Urinary bladder (tissue), 4 donors: ENCODE results near the gene OR1E2. TPM values are rescaled to one million over a fixed set of nuclear protein-coding genes. Genes with fewer than 3 reads are reported as not detected.
"Not testable (repeated sequence)": the region's sequence is repeated elsewhere in the genome, so short reads cannot be mapped to it uniquely, and the experiment has no call there.

Experiments used
- DNase-seq: peaks from one replicate; pipeline ENCODE4 v3.0.0-alpha.2; 2015; ENCODE audit errors: extremely low spot score
- H3K27ac ChIP-seq: one replicate; pipeline ENCODE4 v1.5.1; 2013; ENCODE audit warnings: low read depth, mild to moderate bottlenecking, moderate library complexity
- H3K36me3 ChIP-seq: one replicate; pipeline ENCODE4 v1.6.1; 2013; ENCODE audit warnings: mild to moderate bottlenecking, moderate library complexity; ENCODE audit not compliant: insufficient read depth
- H3K4me1 ChIP-seq: one replicate; pipeline ENCODE4 v1.6.1; 2013; ENCODE audit warnings: mild to moderate bottlenecking, moderate library complexity; ENCODE audit not compliant: insufficient read depth
- H3K4me3 ChIP-seq: one replicate; pipeline ENCODE4 v1.5.1; 2013; ENCODE audit warnings: low read depth, low read length
- WGBS: extraction: QIAGEN DNeasy Blood & Tissue Kit; methylation state at CpG from one replicate; pipeline ENCODE4 v1.1.7; 2013; 5-methylcytosine and 5-hydroxymethylcytosine counted together
- polyA plus RNA-seq: library from polyadenylated mRNA; stranded (reverse); fragments of 200-250 nt; gene quantifications from one replicate; pipeline ENCODE4 v1.2.3, GENCODE V29; 2013
- total RNA-seq: library from RNA; depleted of rRNA; stranded (reverse); fragments of >200 nt; gene quantifications from one replicate; pipeline ENCODE4 v1.2.3, GENCODE V29; 2014
- donor health status: healthy with polysubstance abuse.
- donor health status: healthy.

OR1E2 gene, protein sequence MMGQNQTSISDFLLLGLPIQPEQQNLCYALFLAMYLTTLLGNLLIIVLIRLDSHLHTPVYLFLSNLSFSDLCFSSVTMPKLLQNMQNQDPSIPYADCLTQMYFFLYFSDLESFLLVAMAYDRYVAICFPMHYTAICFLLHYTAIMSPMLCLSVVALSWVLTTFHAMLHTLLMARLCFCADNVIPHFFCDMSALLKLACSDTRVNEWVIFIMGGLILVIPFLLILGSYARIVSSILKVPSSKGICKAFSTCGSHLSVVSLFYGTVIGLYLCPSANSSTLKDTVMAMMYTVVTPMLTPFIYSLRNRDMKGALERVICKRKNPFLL
- not detected for total RNA-seq
- polyA plus RNA-seq: not detected

DNA sequence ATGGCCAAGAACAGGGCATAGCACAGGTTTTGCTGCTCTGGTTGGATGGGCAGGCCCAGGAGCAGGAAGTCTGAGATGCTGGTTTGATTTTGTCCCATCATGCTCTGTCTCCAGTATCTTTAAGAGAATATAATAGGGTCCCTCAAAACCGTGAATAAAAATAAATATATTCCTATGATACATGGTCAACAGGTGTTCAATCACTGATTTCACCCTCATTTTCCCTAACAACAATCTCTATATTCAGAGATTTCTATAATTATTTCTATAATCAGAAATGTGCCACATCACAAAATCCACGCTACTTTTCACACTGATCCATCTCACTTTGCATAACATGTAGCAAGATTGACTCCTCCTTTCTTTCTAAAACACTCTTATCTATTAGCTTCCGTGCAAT is at the start of gene OR1E2:
Gene OR1E2, minus strand, starts transcription at position 101 of the 400 bp plus-strand sequence. Its CDS starts 0 bp downstream, at position 101.
- Histone ChIP-seq H3K27ac (no peak within 1 kb of the TSS), H3K4me1 (no peaks in the 10 kb centered on the region), H3K36me3 (no peaks in the 10 kb centered on the region), H3K4me3 (no peak within 1 kb of the TSS)
- 78% methylated on average over 3 of the region's 3 CpGs for WGBS
- DNase-seq: no peak

DNA sequence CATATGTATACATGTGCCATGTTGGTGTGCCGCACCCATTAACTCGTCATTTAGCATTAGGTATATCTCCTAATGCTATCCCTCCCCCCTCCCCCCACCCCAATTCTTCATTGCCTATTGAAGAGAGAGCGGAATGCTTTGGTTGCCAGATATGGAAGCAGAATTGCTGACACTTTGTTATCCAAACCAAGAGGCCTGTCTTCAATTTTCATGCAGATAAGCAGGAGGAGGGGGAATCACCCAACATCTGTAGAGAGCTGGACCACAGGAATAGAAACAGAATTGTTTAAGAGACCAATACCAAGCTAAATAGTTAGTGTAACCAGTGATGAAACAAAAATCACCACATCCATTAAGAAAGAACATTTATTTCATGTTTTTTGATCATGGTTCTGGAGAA is 49.2 kb upstream of the OR1E2 start:
- Histone ChIP-seq H3K4me3 (no peak overlapping the region), H3K4me1 (no peaks in the 10 kb centered on the region), H3K27ac (no peak overlapping the region), H3K36me3 (no peaks in the 10 kb centered on the region)
- DNase-seq: no peak
- 64% methylated on average over 3 of the region's 3 CpGs for WGBS

DNA sequence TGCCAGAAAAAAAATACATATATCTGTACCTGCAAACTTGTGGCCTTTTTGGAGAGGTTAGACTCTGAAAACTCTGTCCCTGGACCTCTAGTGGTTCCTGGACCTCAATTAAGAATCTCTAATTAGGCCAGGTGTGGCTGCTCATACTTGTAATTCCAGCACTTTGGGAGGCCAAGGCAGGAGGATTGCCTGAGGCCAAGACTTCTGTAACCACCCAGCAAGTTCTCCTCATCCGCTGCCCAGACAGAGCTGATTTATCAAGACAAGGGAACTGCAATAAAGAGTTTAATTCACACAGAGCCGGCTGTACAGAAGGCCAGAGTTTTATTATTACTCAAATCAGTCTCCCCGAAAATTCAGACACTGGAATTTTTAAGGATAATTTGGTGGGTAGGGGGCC is 46.3 kb upstream of the OR1E2 start:
- H3K4me3 ChIP-seq: no peak overlapping the region
- 74% methylated on average over 3 of the region's 3 CpGs for WGBS

DNA sequence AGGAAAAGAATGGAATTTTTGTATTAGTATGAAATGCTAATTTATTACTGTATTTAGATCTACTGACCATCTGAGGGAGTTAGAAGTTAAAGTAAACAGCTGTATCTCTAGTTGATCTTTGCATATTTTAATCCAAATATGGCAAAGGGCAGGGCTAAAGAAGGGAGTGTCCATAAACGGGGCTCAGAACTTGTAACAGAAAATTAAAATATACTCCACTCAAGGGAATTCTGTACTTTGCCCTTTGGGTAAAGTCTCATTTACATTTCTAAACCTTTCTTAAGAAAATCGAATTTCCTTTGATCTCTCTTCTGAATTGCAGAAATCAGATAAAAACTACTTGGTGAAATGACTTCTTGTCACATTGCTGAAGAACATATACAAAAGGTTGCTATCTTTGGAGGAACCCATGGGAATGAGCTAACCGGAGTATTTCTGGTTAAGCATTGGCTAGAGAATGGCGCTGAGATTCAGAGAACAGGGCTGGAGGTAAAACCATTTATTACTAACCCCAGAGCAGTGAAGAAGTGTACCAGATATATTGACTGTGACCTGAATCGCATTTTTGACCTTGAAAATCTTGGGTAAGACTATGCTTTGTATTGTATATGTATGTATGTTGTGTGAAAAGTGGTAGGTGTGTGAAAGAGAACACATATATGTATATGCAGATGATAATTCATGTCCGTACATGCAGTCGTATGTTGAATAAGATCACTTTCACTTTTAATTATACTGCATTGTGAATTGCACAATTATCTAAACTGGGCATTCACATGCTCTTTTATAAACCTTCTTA is 42.4 kb upstream of the OR1E2 start, which contains the start of gene ASPA:
Gene ASPA, plus strand, starts transcription at position 186 of the 799 bp plus-strand sequence. Its CDS starts 163 bp downstream, at position 349.
- H3K27ac ChIP-seq: peak within 1 kb of the TSS; percentile 74
- no peak for DNase-seq

More for the DNA sequence above, 46.3 kb upstream of the OR1E2 start:
- Histone ChIP-seq H3K4me1 (no peaks in the 10 kb centered on the region), H3K27ac (no peak overlapping the region), H3K36me3 (no peaks in the 10 kb centered on the region)
- no peak for DNase-seq

GRCh38 chr17:3475251-3475685 is 41.6 kb upstream of the OR1E2 start:
- DNase-seq: no peak
- Histone ChIP-seq H3K27ac (peak overlapping the region; percentile 50), H3K4me1 (no peaks in the 10 kb centered on the region), H3K4me3 (no peak overlapping the region), H3K36me3 (no peaks in the 10 kb centered on the region)
- 59% methylated on average over 4 of the region's 4 CpGs for WGBS

More for the DNA sequence above, 42.4 kb upstream of the OR1E2 start, which contains the start of gene ASPA:
- Histone ChIP-seq H3K36me3 (no peaks in the 10 kb centered on the region), H3K4me3 (peak within 1 kb of the TSS; percentile 38), H3K4me1 (no peaks in the 10 kb centered on the region)
- WGBS: 33% methylated on average over 7 of the region's 7 CpGs

DNA sequence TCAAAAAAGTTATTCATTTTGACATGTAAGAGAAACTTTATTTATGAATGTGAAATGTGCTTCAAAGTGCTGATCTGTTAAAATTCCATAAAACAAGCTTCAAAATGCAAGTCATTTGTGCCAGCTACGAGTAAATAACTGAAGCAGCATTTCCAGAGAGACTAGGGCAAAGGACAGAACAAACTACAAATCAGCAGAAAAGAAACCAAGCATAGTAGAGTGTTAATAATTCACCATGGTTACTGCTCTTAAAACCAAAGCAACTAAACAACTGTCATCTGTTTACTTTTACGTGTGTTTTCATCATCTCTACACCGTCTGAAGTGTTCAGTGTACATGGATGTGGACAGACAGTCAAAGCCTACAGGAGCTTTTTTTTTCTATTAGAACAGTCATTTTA is 40.6 kb upstream of the OR1E2 start:
- Histone ChIP-seq H3K36me3 (no peaks in the 10 kb centered on the region), H3K27ac (peak overlapping the region; percentile 50), H3K4me1 (no peaks in the 10 kb centered on the region), H3K4me3 (no peak overlapping the region)
- peak; percentile 35 for DNase-seq
- 20% methylated on average over 3 of the region's 3 CpGs for WGBS

DNA sequence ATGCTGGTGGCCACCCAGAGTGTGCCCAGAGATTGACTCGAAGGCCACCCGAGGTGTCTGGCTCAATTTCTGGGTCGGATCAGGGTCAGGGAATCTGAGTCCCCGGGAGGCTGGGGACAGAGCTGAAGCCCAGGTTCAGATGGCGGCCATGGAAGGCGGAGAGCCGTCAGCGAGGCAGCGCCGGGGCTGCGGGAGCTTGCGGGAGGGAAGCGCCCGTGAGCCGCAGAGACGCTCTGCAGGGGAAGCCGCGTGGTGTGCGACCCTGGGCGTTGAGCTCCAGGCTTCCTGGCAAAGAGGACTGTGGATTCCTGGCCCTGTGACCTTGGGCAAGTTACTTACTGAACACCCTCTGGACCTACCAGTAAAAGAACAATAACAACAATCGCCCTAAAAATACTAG is 38.5 kb upstream of the OR1E2 start:
- no peak for DNase-seq
- 96% methylated on average over 21 of the region's 21 CpGs for WGBS
- no peak overlapping the region for H3K27ac ChIP-seq
- no peaks in the 10 kb centered on the region for H3K4me1 ChIP-seq
- no peaks in the 10 kb centered on the region for H3K36me3 ChIP-seq
- H3K4me3 ChIP-seq: no peak overlapping the region

DNA sequence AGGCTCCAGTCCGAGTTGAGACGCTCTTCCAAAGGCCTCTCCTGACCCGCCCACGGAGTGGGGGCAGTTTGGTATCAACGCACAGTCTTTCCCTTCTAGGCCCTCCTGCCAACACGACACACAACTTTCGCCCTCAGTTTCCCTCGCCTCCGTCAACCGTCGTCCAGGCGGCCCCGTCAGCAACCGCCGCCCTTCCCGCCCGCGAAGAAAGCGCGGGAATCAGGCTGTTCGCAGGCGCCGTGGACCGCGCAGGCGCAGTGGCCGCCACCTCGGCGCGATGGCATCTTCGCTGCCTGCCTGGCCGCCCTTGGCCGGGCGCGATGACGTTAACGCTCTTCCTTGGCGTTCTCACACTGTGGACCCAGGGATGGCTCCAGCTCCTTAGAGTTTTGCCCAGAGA is 38.0 kb upstream of the OR1E2 start, which contains the start of gene SPATA22:
Gene SPATA22, minus strand, starts transcription at position 221 of the 400 bp plus-strand sequence. CDS start 2,494 bp downstream, outside the sequence.
- WGBS: 93% methylated on average over 38 of the region's 38 CpGs
- DNase-seq: no peak

GRCh38 chr17:3469529-3469928 is 35.9 kb upstream of the OR1E2 start:
- WGBS: 79% methylated on average over 5 of the region's 5 CpGs
- H3K36me3 ChIP-seq: no peaks in the 10 kb centered on the region
- H3K27ac ChIP-seq: no peak overlapping the region
- DNase-seq: no peak
- no peak overlapping the region for H3K4me3 ChIP-seq
- H3K4me1 ChIP-seq: no peaks in the 10 kb centered on the region

More for the DNA sequence above, 38.0 kb upstream of the OR1E2 start, which contains the start of gene SPATA22:
- H3K4me3 ChIP-seq: no peak within 1 kb of the TSS
- no peaks in the 10 kb centered on the region for H3K4me1 ChIP-seq
- H3K36me3 ChIP-seq: no peaks in the 10 kb centered on the region
- H3K27ac ChIP-seq: no peak within 1 kb of the TSS

- H3K4me1 ChIP-seq, H3K27ac ChIP-seq, H3K36me3 ChIP-seq, H3K4me3 ChIP-seq, DNase-seq: not testable (repeated sequence)
- WGBS: 80% methylated on average over 1 of the region's 1 CpG
Observed at GRCh38 chr17:3466355-3466754, 32.7 kb upstream of the OR1E2 start.

GRCh38 chr17:3448059-3448665 is 14.5 kb upstream of the OR1E2 start:
- no peaks in the 10 kb centered on the region for H3K36me3 ChIP-seq
- no peak overlapping the region for H3K4me3 ChIP-seq
- H3K27ac ChIP-seq: no peak overlapping the region
- no peak for DNase-seq
- WGBS: 34% methylated on average over 2 of the region's 2 CpGs
- no peaks in the 10 kb centered on the region for H3K4me1 ChIP-seq

DNA sequence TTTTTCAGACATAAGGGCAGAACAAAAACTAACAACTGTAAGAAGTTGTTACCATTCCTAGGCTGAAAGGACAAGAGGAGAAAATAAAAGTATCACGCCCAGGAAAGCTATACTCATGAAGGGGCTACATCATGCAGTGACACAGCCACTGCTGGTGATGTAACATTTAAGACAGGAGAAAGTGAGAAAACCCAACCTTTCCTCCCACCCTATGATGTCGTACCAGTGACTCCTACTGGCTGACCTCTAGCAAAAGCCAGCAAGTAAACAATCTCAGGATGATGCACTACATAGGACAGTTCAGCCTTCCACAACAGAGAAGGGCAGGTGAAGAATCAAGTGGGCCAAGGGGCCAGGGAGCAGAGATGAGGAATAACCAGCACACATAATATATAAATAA is 14.0 kb upstream of the OR1E2 start:
- WGBS: 56% methylated on average over 2 of the region's 2 CpGs
- DNase-seq: no peak
- H3K36me3 ChIP-seq: no peaks in the 10 kb centered on the region
- H3K4me1 ChIP-seq: no peaks in the 10 kb centered on the region
- H3K27ac ChIP-seq: no peak overlapping the region
- no peak overlapping the region for H3K4me3 ChIP-seq

DNA sequence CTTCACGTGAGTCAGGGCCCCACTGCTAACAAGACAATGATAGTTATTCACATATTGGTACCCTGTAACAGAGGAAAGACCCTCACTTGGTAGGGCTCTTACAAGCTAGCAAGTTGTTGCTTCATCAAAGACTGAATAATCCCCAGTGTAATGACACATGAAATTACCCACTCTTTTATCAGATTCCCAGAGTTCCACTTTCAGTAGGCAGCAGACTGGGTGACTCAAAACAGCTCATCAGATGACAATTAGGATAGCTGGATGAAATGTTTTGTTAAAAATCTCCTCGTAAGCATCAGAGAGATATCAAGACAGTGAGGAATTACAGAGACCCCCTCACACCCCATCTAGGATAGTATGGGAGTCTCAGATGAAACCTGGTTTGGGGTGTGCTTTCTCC is 6.8 kb upstream of the OR1E2 start:
- Histone ChIP-seq H3K36me3 (no peaks in the 10 kb centered on the region), H3K27ac (no peak overlapping the region), H3K4me3 (no peak overlapping the region), H3K4me1 (no peaks in the 10 kb centered on the region)
- DNase-seq: no peak
- 54% methylated on average over 2 of the region's 2 CpGs for WGBS
